Erythroblast (primary cell): ENCODE measurements around the gene IGFALS.

Experiments
- DNase-seq, 2 experiments: peaks; one replicate each; lab custom pipeline; 2025; lab: John Stamatoyannopoulos, UW
- GATA1 ChIP-seq: IDR thresholded peaks from 2 replicates; pipeline ENCODE4 v1.6.1; 2011; ENCODE audit warnings: low read depth, mild to moderate bottlenecking, control low read depth, low read length, moderate library complexity
- POLR2A ChIP-seq: IDR thresholded peaks from 2 replicates; pipeline ENCODE4 v1.6.1; 2011; ENCODE audit warnings: mild to moderate bottlenecking, low read length

Gene IGFALS

GRCh38 chr16:1746693-1747195 lies 46.8 kb downstream of the IGFALS start:
- no peak for DNase-seq
- TF ChIP-seq POLR2A (no peak), GATA1 (no peak)

GRCh38 chr16:1745900-1746692 lies 47.4 kb downstream of the IGFALS start:
- DNase-seq, result no peak
- TF ChIP-seq POLR2A, result no peak
- no peak for TF ChIP-seq GATA1

GRCh38 chr16:1745181-1745899 lies 48.2 kb downstream of the IGFALS start:
- DNase-seq, result no peak

GRCh38 chr16:1744338-1744840 lies 49.1 kb downstream of the IGFALS start:
- DNase-seq, result no peak
- TF ChIP-seq POLR2A (no peak), GATA1 (no peak)

More at GRCh38 chr16:1745181-1745899, 48.2 kb downstream of the IGFALS start:
- TF ChIP-seq POLR2A, result no peak
- no peak for TF ChIP-seq GATA1

- no peak for DNase-seq
- TF ChIP-seq GATA1, result no peak
- TF ChIP-seq POLR2A, result no peak
Measured at GRCh38 chr16:1743376-1744337, 49.8 kb downstream of the IGFALS start.

- no peak for TF ChIP-seq GATA1
- no peak for TF ChIP-seq POLR2A
- DNase-seq, result no peak
Measured at GRCh38 chr16:1741553-1742165, 51.8 kb downstream of the IGFALS start.

- TF ChIP-seq GATA1 (no peak), POLR2A (no peak)
- no peak for DNase-seq
Measured at GRCh38 chr16:1740781-1741490, 52.6 kb downstream of the IGFALS start.
